Smooth muscle cell (in vitro differentiated cells): ENCODE results near the gene ZMIZ2. TPM values are rescaled to one million over a fixed set of nuclear protein-coding genes. Genes with fewer than 3 reads are reported as not detected.

ENCODE experiments used
- DNase-seq: peaks from one replicate; lab custom pipeline; 2025; ENCODE audit not compliant: unreplicated experiment; lab: John Stamatoyannopoulos, UW
- H2AFZ ChIP-seq: fragments of 200-600 bp; sonication (generic); 2 replicates; pipeline ENCODE4 v1.6.0; 2016; ENCODE audit warnings: antibody characterized with exemption, low read depth, mild to moderate bottlenecking
- H3F3A ChIP-seq: fragments of 200-600 bp; sonication (generic); 2 replicates; pipeline ENCODE4 v1.6.0; 2017; ENCODE audit warnings: antibody characterized with exemption, low read depth
- H3K27ac ChIP-seq: fragments of 200-600 bp; sonication (generic); 2 replicates; pipeline ENCODE4 v1.5.1; 2016; ENCODE audit warnings: low read depth, mild to moderate bottlenecking
- H3K27me3 ChIP-seq: fragments of 200-600 bp; sonication (generic); 2 replicates; pipeline ENCODE4 v1.6.1; 2016; ENCODE audit warnings: low read depth, mild to moderate bottlenecking
- H3K36me3 ChIP-seq: fragments of 200-600 bp; sonication (generic); 2 replicates; pipeline ENCODE4 v1.5.1; 2016; ENCODE audit warnings: low read depth
- H3K4me1 ChIP-seq: fragments of 200-600 bp; sonication (generic); 2 replicates; pipeline ENCODE4 v1.5.1; 2016; ENCODE audit warnings: low read depth
- H3K4me2 ChIP-seq: fragments of 200-600 bp; sonication (generic); 2 replicates; pipeline ENCODE4 v1.6.0; 2016; ENCODE audit warnings: mild to moderate bottlenecking
- H3K4me3 ChIP-seq: fragments of 200-600 bp; sonication (generic); 2 replicates; pipeline ENCODE4 v1.5.1; 2016; ENCODE audit warnings: mild to moderate bottlenecking
- H3K79me2 ChIP-seq: fragments of 200-600 bp; sonication (generic); 2 replicates; pipeline ENCODE4 v1.6.0; 2016; ENCODE audit warnings: low read depth, mild to moderate bottlenecking
- H3K9ac ChIP-seq: fragments of 200-600 bp; sonication (generic); 2 replicates; pipeline ENCODE4 v1.6.0; 2016; ENCODE audit warnings: low read depth
- H3K9me3 ChIP-seq: fragments of 200-600 bp; sonication (generic); replicated peaks from 2 replicates; pipeline ENCODE4 v1.5.1; 2016; ENCODE audit warnings: low read depth
- H4K20me1 ChIP-seq: fragments of 200-600 bp; sonication (generic); 2 replicates; pipeline ENCODE4 v1.6.0; 2016; ENCODE audit warnings: low read depth
- WGBS: methylation state at CpG from one replicate; pipeline ENCODE4 v1.1.7; 2016; ENCODE audit warnings: low lambda C conversion rate; 5-methylcytosine and 5-hydroxymethylcytosine counted together
- polyA plus RNA-seq: library from polyadenylated mRNA; unstranded; fragments of >200 nt; fragmentation: Nextera tagmentation; extraction: Ambion mirVana; gene quantifications from 2 replicates; pipeline ENCODE4 v1.2.1, GENCODE V29; 2016
- total RNA-seq: library from RNA; depleted of rRNA; stranded (reverse); fragments of >200 nt; gene quantifications from 2 replicates; pipeline ENCODE4 v1.2.3, GENCODE V29; 2014
- TF ChIP-seq, protein P1 (sequence below): fragments of 200-600 bp; sonication (generic); IDR thresholded peaks from 2 replicates; pipeline ENCODE4 v1.5.1; 2017; ENCODE audit warnings: borderline replicate concordance, mild to moderate bottlenecking, antibody characterized with exemption; ENCODE audit not compliant: insufficient read depth, poor library complexity, severe bottlenecking

The ZMIZ2 gene
- total and polyA plus RNA-seq, 2 experiments from 2014 or later = 8.8 to 17.2 TPM

DNA sequence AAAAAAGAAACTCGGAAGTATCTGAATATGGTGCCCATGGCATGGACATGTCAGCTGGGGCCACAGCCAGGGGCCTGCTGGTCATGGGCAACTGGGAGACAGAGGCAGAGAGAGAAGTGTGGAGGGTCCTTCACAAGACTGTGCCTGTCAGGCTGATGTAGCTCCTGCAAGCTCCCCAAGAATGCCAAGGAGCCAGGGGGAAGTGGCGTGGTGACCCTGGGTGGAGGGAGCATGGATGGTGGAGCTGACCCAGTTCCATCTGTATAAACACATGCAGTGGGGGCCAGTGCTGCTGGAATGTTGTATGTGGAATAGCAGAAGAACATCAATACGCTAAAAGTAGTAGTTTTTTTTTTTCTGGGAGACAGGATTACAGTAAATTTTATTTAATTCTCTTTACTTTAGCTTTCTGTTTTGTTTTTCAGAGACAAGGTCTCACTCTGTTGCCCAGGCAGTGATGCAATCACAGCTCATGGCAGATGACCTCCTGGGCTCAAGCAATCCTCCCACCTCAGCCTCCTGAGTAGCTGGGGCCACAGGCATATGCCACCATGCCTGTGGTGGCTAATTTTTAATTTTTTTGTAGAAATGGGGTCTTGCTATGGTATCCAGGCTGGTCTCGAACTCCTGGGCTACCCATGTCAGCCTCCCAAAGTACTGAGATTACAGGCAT lies 10.5 kb upstream of the ZMIZ2 start:
- no peaks in the 10 kb centered on the region for H3K4me1 ChIP-seq
- 91% methylated on average over 4 of the region's 4 CpGs for WGBS
- H3K36me3 ChIP-seq = no peaks in the 10 kb centered on the region
- no peak overlapping the region for H3K27ac ChIP-seq
- H3K79me2 ChIP-seq = no peaks in the 10 kb centered on the region
- no peak for DNase-seq
- H3F3A ChIP-seq = peaks cover 5% of the 10 kb centered on the region
- no peak overlapping the region for H2AFZ ChIP-seq
- TF ChIP-seq, protein P1, sequence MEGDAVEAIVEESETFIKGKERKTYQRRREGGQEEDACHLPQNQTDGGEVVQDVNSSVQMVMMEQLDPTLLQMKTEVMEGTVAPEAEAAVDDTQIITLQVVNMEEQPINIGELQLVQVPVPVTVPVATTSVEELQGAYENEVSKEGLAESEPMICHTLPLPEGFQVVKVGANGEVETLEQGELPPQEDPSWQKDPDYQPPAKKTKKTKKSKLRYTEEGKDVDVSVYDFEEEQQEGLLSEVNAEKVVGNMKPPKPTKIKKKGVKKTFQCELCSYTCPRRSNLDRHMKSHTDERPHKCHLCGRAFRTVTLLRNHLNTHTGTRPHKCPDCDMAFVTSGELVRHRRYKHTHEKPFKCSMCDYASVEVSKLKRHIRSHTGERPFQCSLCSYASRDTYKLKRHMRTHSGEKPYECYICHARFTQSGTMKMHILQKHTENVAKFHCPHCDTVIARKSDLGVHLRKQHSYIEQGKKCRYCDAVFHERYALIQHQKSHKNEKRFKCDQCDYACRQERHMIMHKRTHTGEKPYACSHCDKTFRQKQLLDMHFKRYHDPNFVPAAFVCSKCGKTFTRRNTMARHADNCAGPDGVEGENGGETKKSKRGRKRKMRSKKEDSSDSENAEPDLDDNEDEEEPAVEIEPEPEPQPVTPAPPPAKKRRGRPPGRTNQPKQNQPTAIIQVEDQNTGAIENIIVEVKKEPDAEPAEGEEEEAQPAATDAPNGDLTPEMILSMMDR = no peak
- H3K9ac ChIP-seq = no peak overlapping the region
- H3K9me3 ChIP-seq = no peaks in the 10 kb centered on the region
- no peaks in the 10 kb centered on the region for H4K20me1 ChIP-seq
- H3K4me2 ChIP-seq = no peak overlapping the region
- no peaks in the 10 kb centered on the region for H3K27me3 ChIP-seq
- H3K4me3 ChIP-seq = no peak overlapping the region

DNA sequence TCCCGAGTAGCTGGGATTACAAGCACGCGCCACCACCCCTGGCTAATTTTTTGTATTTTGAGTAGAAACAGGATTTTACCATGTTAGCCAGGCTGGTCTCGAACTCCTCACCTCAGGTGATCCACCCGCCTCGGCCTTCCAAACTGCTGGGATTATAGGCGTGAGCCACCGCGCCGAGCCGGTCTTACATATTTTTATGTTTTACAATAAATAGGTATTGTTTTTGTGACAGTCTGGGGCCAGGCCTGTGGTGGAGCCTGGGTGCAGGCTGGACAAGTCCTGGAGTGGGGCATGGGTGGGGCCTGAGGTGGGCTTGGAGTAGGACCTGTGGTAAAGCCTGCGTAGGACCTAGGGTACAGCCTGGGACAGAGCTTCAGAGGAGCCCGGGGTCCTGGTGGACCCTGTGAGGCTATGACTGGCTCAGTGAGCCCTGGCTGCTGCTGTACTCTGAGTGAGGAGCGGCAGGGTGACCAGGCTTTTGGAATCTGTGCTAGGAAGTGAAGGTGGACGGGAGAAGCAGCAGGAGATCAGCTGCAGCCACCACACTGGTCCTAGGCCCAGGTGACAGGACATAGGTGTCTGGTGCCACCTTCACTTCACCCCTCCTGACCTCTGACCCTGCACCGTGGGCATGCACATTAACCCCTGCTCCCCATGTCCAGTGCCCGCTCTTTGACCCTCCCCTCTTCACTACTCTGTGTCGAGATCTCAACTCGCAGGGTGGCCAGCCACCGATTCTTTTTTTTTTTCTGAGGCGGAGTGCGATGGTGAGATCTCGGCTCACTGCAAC lies 9.6 kb upstream of the ZMIZ2 start:
- Histone ChIP-seq H3K27ac (no peak overlapping the region), H2AFZ (no peak overlapping the region), H3K36me3 (no peaks in the 10 kb centered on the region), H3K79me2 (no peaks in the 10 kb centered on the region), H3K9ac (no peak overlapping the region), H3K4me3 (no peak overlapping the region), H3K4me2 (no peak overlapping the region), H3K4me1 (no peaks in the 10 kb centered on the region), H4K20me1 (no peaks in the 10 kb centered on the region), H3K9me3 (no peaks in the 10 kb centered on the region), H3K27me3 (no peaks in the 10 kb centered on the region), H3F3A (peaks cover 5% of the 10 kb centered on the region)
- DNase-seq = no peak
- TF ChIP-seq, protein P1 = no peak
- 95% methylated on average over 23 of the region's 23 CpGs for WGBS

DNA sequence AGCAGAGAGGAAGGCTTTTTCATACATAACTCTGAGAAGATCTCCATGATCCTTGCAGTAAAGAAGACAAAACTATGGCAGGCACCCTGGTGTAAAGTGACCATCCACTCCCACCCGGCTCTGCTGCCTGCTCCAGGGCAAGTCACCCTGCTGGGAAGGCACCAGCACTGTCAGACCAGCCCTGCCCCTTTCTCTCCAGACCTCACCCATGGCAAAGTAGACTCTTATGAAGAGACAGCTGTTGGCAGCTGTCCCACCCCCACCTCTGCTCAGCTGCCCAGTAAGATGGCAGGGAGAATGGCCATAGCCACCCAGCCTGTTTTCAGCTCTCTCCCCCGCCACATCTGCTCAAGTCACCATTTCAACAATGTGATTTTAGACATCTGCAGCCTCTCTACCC lies 8.6 kb upstream of the ZMIZ2 start:
- Histone ChIP-seq H3K4me2 (no peak overlapping the region), H3F3A (peaks cover 5% of the 10 kb centered on the region), H3K36me3 (no peaks in the 10 kb centered on the region), H3K4me1 (no peaks in the 10 kb centered on the region), H3K27ac (no peak overlapping the region), H4K20me1 (no peaks in the 10 kb centered on the region), H3K9me3 (no peaks in the 10 kb centered on the region), H3K4me3 (no peak overlapping the region), H3K79me2 (no peaks in the 10 kb centered on the region), H3K9ac (no peak overlapping the region), H3K27me3 (no peaks in the 10 kb centered on the region), H2AFZ (no peak overlapping the region)
- no peak for DNase-seq
- 96% methylated on average over 2 of the region's 2 CpGs for WGBS
- TF ChIP-seq, protein P1 = no peak
